Raji (cell line): ENCODE measurements around the gene SPATA24.
A peak's percentile ranks its signal among the peaks of the same experiment; 100 is the strongest.

Experiments
- POLR2A ChIP-seq: IDR thresholded peaks from 2 replicates; pipeline ENCODE4 v1.6.1; 2011; ENCODE audit warnings: low read depth, low read length, control low read depth; ENCODE audit not compliant: insufficient read depth

Gene SPATA24

DNA sequence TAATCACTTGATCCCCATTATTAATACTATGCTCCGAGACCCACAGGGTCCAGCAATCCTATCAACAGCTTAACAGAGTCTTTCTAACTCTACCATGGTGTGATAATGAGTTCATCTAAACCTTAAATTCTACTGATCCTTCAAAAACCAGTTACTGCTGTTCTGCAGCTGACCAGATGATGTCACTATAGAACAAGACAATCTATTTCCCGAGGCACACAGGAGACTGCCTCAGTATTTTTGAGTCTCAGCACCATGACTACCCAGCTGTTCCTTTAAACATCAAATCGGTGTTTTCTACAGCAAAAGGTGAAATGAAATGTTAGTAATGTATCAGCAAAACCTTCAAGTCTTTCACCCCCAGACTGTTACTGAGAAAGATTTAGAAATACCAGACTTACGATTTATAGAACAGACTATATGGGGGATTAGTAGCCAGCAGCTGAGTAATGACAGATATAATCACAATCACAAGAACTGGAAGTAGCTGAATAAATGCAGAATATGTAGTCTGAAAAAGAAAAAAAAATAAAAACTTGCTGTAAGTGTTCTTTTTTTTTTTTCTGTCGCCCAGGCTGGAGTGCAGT lies 18.5 kb upstream of the SPATA24 start:
- TF ChIP-seq POLR2A: no peak

DNA sequence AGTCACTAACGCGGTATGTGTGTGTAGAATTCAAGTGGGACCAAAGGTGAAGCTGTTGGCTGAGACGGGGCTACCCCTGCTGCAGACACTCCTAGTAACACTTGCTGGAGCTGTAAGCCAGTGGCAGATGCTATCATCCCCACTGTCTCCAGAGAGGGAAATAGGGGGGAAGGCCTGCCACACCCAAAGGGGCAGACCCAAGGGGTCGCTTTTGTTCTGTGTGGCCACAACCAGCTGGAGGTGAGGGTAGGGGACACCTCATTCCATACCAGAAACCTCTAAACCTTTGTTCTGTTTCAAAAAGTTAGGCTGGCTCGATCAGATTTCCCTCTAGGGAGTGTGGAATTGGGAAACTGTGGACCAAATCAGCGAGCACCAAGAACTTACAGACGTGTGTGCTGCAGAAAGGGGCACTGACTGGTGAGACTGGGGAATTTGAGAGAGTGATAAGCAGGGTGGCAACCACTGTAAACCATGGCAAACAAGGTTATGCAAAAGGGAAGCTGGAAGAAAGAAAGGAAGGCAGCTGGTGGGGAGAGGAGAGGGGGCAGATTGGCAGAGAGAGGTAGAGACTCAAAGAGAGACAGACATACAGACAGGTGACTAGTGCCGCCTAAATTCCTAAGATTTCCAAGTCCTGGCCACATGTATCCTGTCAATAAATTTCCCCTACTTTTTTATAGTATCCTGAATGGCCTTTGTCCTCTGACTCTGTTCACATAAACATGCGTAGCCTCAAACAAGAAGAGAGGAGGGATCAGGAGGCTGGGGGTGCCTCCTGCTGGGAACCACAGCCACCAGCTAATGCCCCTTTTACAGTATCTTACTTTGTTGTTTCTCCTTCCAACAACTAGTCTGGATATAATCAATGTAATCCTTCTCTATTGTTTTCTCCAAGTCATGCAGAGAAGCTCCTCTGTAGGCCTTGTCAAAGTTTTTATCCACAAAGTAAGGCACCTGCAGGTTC lies 15.6 kb upstream of the SPATA24 start:
- no peak for TF ChIP-seq POLR2A

- no peak for TF ChIP-seq POLR2A
Observed at GRCh38 chr5:139418793-139419192, 14.9 kb upstream of the SPATA24 start.

DNA sequence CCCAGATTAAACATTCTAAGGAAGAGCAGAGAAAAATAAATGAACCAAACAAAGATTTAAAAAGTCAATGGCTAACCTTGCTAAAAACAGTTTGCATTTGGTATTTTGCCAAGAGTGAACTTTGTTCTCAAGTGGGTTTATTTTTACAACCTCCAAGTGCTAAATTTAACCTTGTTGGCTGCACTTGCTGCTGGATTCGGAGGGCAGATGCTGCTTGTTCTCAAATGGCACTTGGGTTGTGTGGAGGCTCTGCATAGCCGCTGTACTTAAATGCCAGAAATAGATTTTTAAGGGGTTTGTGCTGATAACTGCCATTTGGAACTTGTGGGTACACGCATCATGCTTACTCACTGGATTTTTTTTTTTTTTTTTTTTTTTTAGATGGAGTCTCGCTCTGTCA lies 13.3 kb upstream of the SPATA24 start:
- TF ChIP-seq POLR2A: no peak

DNA sequence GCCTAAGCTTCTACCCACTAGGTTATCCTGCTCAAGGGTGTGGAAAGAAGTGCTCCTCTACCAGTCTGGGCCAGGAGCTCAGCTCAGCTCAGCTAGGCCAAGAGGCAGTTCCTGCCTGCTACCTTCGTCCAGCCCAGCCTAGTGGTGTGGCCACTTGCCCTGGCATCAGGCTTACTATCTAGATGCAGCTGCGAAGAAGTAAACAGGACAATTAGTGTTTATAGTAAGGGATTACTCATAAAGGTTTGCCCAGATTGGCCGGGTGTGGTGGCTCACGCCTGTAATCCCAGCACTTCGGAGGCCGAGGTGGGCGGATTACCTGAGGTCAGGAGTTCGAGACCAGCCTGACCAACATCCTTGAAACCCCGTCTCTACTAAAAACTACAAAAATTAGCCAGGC lies 12.8 kb upstream of the SPATA24 start:
- no peak for TF ChIP-seq POLR2A

- no peak for TF ChIP-seq POLR2A
Observed at GRCh38 chr5:139415869-139416268, 12.0 kb upstream of the SPATA24 start.

- no peak for TF ChIP-seq POLR2A
Observed at GRCh38 chr5:139415221-139415861, 11.5 kb upstream of the SPATA24 start.

GRCh38 chr5:139414581-139415130 lies 10.8 kb upstream of the SPATA24 start:
- TF ChIP-seq POLR2A: no peak

GRCh38 chr5:139413963-139414362 lies 10.1 kb upstream of the SPATA24 start:
- no peak for TF ChIP-seq POLR2A

GRCh38 chr5:139413153-139413552 lies 9.3 kb upstream of the SPATA24 start:
- TF ChIP-seq POLR2A: no peak

DNA sequence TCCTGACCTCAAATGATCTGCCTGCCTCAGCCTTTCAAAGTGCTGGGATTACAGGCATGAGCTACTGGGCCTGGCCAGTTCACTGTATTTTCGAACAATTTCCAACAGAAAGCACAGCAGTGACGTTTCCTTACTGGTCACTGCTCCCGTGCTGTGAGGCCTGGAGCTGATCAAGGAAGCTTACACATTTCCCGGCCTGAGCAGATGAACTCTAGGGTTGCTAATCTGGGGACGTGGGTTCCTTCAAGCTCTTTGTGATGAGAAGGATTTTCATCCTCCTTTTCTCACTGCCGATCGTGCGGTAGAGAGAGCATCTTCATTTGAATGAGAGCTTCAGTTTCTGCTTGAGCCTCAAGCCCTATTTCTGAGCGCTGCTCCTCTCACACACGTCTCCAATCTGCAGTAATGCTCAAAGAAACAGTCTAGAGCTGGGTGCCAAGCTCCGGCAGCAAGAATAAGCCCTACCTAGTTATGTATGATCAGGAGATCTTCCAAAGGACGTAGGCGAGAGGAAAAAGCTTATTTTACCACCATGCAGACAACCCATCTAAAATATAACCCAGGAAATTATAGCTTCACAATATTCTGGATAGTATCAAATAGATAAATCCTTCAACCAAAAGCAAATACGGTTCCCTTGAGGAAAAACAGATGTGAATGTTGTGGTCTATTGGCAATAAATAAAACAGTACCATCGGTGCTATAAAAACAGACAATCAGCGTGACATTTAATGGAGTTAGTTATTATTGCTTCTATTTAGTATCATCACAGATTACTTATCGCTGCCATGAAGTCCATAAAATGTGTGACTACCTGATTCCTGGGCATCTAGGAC lies 7.3 kb upstream of the SPATA24 start:
- no peak for TF ChIP-seq POLR2A

DNA sequence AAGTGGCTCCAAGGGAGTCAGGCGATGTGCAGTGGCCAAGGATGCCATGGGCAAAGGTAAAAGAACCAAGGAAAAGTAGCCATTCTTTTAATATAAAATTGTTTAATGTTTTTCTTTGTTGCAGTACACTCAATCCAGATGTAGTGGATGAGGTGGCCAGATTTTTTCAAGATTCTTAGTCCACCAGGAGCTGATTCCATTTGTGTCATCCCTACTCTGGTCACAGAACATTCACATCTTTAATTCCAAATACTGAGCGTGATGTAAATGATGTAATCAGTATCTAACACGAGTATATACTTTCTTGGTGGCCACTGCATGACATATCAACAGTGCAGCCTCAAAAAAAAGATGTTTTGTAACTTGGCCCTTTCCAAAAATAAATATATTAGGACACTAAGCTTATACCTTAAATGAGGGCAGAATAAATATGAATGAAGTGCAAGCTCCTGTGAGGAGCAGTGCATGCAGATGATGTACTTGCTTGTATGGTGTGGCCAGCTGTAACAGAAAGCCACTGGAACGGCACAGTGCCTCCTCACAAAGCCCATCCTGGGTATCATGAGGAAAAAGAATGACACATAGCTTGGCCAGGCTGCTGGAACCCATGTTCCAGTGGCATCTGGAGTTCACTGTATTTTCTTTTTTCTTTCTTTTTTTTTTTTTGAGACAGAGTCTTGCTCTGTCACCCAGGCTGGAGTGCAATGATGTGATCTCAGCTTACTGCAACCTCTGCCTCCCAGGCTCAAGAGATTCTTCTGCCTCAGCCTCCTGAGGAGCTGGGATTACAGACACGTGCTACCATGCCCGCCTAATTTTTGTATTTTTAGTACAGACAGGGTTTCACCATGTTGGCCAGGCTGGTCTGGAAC lies 6.5 kb upstream of the SPATA24 start:
- TF ChIP-seq POLR2A: no peak

DNA sequence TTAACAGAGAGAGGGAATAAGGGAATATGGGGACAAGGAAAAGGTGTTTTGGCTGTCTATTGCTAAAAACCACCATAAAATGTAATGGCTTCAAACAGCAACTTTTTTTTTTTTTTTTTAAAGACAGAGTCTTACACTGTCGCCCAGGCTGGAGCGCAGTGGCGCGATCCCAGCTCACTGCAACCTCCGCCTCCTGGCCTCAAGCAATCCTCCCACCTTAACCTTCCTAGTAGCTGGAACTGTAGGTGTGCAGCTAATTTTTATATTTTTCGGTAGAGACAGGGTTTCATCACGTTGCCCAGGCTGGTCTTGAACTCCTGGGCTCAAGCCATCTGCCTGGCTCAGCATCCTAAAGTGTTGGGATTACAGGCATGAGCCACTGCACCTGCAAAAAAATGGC lies 4.3 kb upstream of the SPATA24 start:
- no peak for TF ChIP-seq POLR2A

GRCh38 chr5:139407517-139407916 lies 3.6 kb upstream of the SPATA24 start:
- TF ChIP-seq POLR2A: 0 out of 2 replicates have a peak, but pooled peaks have one; percentile 22
